Measurements from ENCODE around the gene PARP6. TPM values are rescaled to one million over a fixed set of nuclear protein-coding genes. Genes with fewer than 3 reads are reported as not detected.
A peak's percentile ranks its signal among the peaks of the same experiment; 100 is the strongest.

Gene PARP6
- total RNA-seq, 6 donors from 2014 or later, result 54.9 to 140 (median 71.4) TPM

DNA sequence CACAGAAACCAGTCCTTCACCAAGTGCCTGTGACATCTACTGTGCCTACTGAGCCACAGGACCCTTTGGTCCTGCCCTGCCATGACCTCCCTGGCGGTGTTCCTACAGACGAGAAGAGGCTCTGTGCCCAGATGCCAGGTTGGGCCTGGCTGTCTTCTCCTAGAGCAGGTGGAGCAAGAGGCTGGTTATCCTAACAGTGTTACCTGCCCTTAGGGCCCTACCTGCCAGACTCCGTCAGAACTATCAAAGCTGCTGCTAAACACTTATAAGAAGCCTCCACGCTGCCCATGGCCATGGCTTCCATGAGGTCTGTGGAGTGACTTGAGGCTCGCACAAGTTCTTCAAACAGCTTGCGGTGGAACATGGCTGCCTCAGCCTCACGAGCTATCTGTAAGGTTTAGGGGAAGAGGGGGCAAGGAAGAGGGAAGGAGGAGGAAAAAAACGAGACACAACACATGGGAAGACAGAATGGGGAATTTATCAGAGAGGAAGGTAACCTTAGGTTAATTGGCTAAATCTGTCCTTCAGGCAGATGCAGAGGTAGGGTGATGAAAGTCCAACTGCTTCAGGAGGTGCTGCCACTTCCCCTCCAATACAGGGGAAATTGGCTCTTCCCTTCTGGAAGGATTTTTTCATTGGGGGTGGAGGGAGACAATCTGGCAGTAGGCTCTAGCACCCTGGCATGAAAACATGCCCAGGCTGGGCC is 69.4 kb downstream of the PARP6 start:
- Histone ChIP-seq H3K4me3 (no peak overlapping the region), H3K27me3 (no peaks in the 10 kb centered on the region), H3K9me3 (no peaks in the 10 kb centered on the region), H3K36me3 (peaks cover 53 to 97% (median 93%) of the 10 kb centered on the region in 4 donors), H3K27ac (peak overlapping the region in 1 of 4 donors; percentile 26), H3K4me1 (peaks cover 9 to 31% (median 15%) of the 10 kb centered on the region in 4 donors)
- ATAC-seq (ENCODE audit: low FRiP score in 2 of 2) (no peak), DNase-seq (no peak)
- TF ChIP-seq POLR2A (IDR thresholded peaks at IDR 0.05), result no peak
- TF ChIP-seq EP300 (IDR thresholded peaks at IDR 0.05), result no peak
- no peak for TF ChIP-seq POLR2AphosphoS5 (IDR thresholded peaks at IDR 0.05)
- TF ChIP-seq, protein P1, sequence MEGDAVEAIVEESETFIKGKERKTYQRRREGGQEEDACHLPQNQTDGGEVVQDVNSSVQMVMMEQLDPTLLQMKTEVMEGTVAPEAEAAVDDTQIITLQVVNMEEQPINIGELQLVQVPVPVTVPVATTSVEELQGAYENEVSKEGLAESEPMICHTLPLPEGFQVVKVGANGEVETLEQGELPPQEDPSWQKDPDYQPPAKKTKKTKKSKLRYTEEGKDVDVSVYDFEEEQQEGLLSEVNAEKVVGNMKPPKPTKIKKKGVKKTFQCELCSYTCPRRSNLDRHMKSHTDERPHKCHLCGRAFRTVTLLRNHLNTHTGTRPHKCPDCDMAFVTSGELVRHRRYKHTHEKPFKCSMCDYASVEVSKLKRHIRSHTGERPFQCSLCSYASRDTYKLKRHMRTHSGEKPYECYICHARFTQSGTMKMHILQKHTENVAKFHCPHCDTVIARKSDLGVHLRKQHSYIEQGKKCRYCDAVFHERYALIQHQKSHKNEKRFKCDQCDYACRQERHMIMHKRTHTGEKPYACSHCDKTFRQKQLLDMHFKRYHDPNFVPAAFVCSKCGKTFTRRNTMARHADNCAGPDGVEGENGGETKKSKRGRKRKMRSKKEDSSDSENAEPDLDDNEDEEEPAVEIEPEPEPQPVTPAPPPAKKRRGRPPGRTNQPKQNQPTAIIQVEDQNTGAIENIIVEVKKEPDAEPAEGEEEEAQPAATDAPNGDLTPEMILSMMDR (IDR thresholded peaks at IDR 0.05), result no peak
- WGBS, 2 donors, result 86 to 87% methylated on average over 5 to 8 of the region's 8 CpGs

DNA sequence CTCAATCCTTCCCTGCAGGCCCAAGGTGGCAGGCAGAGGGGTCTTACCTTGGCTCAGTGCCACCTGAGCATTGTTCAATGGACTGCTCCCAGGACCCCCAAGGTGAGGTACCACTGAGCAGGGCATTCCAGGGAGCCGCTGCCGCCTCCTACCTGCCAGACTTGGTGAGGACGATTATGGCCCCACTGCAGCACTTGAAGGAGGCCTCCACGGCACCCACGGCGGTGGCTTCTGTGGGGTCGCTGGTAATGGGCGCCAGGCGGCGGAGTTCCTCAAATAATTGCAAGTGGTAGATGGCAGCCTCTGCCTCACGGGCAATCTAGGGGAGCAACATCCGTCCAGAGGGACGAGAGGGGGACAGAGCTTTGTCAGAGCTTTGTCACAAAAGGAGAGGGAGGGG is 70.1 kb downstream of the PARP6 start:
- Histone ChIP-seq H3K9me3 (no peaks in the 10 kb centered on the region), H3K36me3 (peaks cover 49 to 91% (median 86%) of the 10 kb centered on the region in 4 donors), H3K27ac (peak overlapping the region in 1 of 4 donors; percentile 23), H3K4me1 (peaks cover 9 to 38% (median 17%) of the 10 kb centered on the region in 4 donors), H3K27me3 (no peaks in the 10 kb centered on the region), H3K4me3 (no peak overlapping the region)
- WGBS, 2 donors, result 93 to 99% methylated on average over 9 to 13 of the region's 13 CpGs
- DNase-seq (no peak), ATAC-seq (ENCODE audit: low FRiP score in 2 of 2) (no peak)
- TF ChIP-seq POLR2A (IDR thresholded peaks at IDR 0.05) (no peak), EP300 (IDR thresholded peaks at IDR 0.05) (no peak), POLR2AphosphoS5 (IDR thresholded peaks at IDR 0.05) (no peak)
- TF ChIP-seq, protein P1 (IDR thresholded peaks at IDR 0.05), result no peak

DNA sequence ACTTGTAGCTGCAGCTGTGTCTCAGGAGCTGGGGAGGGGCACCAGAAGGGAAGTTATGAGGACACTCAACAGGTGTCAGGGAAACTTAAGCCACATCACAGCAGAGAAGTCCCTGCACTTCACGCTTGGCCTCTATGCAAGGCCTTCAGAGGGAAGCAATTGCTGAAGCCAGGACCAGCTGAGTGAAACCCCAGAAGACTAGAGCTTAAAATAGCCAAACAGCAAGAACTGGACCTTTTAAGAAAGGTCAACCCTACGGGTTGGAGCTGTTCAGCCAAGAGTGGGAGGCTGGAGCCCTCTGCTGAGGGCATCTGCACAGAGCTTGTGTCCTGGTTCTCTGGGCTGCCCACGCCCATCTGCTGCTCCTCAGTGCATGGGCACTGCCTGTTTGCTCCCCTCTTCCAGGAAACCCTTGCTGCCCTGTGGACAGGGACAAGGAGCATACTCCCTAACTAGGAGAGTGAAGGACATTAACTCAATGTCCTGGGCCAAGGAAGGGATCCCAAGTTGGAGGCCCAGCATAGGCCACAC is 70.9 kb downstream of the PARP6 start:
- H3K4me3 ChIP-seq, result no peak overlapping the region
- no peaks in the 10 kb centered on the region for H3K27me3 ChIP-seq
- WGBS, 2 donors, result 80 to 88% methylated on average over 2 to 3 of the region's 3 CpGs
- ATAC-seq (ENCODE audit: low FRiP score in 2 of 2), result no peak
- TF ChIP-seq POLR2AphosphoS5 (IDR thresholded peaks at IDR 0.05) (no peak), POLR2A (IDR thresholded peaks at IDR 0.05) (no peak), EP300 (IDR thresholded peaks at IDR 0.05) (no peak)
- TF ChIP-seq, protein P1 (IDR thresholded peaks at IDR 0.05), result no peak
- no peak overlapping the region for H3K27ac ChIP-seq
- peaks cover 9 to 45% (median 22%) of the 10 kb centered on the region in 4 donors for H3K4me1 ChIP-seq
- no peak for DNase-seq
- H3K9me3 ChIP-seq, result no peaks in the 10 kb centered on the region
- H3K36me3 ChIP-seq, result peaks cover 42 to 82% (median 78%) of the 10 kb centered on the region in 4 donors

DNA sequence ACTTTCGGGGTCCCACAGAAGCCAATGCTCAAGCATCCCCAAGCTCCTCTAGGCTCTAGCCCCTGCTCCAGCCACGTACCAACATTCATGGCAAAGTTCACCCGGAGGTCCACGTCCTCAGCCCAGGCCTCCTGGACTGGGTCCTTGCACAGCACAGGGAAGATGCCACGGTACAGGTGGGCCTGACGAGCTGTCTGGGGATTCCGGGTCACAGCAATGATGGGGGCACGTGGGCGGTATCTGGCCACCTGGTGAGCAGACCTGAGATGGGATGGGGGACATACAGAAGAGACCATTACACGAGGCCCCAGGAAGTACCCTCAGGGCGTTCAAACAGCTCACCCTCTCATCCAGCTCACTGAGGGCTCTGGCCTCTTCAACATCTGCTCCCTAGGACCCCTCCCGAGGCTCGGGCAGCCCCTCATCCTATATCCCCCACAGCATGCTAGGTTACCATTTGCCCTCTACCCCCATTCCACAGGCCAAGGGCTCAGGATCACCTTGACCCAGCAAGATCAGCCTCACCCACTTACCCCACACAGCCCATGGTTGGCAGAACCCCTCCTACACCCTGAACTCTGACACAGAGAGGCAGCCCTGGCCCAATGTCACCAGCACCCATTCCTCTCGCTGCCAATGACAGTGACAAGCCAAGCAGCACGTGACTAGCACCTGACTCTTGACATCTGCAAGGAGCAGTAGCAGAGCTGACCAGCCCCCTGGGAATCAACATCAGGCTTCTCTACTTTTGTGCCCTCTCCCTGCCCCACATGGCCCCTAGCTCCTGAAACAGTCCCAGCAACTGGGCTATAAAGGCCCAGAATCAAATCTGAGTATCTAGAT is 71.7 kb downstream of the PARP6 start:
- no peaks in the 10 kb centered on the region for H3K9me3 ChIP-seq
- peak overlapping the region in 1 of 4 donors; percentile 17 for H3K27ac ChIP-seq
- TF ChIP-seq POLR2AphosphoS5 (IDR thresholded peaks at IDR 0.05) (no peak), POLR2A (IDR thresholded peaks at IDR 0.05) (no peak)
- WGBS, 2 donors, result 90 to 92% methylated on average over 8 to 15 of the region's 15 CpGs
- H3K4me1 ChIP-seq, result peaks cover 10 to 53% (median 26%) of the 10 kb centered on the region in 4 donors
- no peak overlapping the region for H3K4me3 ChIP-seq
- ATAC-seq (ENCODE audit: low FRiP score in 2 of 2), result no peak
- peaks cover 39 to 74% (median 70%) of the 10 kb centered on the region in 4 donors for H3K36me3 ChIP-seq
- DNase-seq, result no peak
- no peaks in the 10 kb centered on the region for H3K27me3 ChIP-seq

DNA sequence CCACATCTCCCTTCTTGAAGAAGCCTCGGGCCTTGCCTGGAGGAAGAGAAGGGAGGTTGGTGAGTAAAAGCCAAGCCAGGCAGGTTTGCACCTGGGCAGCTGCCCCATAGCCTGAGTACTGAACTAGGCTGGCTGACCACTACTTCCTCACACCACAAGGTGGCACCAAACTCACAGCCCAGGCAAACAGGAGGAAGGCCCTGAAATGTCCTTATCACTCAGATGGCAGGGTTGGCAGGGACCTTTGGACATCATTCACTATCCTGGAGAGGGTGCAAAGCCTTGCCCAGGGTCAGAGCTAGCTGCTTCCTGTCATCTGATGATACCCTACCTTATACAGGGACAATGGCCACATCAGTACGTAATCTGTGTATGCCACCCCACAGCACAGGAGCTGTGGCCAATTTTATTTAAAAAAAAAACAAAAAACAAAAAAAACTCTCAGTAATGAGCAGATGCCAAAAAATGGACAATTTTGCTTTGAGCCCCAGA is 72.6 kb downstream of the PARP6 start:
- peak; percentile 77 to 86 for ATAC-seq (ENCODE audit: low FRiP score in 2 of 2)
- TF ChIP-seq EP300 (IDR thresholded peaks at IDR 0.05) (no peak), POLR2AphosphoS5 (IDR thresholded peaks at IDR 0.05) (no peak), POLR2A (IDR thresholded peaks at IDR 0.05) (no peak)
- TF ChIP-seq, protein P1 (IDR thresholded peaks at IDR 0.05), result peak; percentile 79 to 95 (median 88)
- H3K4me3 ChIP-seq, result no peak overlapping the region

More for the DNA sequence above, 72.6 kb downstream of the PARP6 start:
- Histone ChIP-seq H3K36me3 (peaks cover 36 to 65% (median 62%) of the 10 kb centered on the region in 4 donors), H3K27me3 (no peaks in the 10 kb centered on the region), H3K27ac (peak overlapping the region in 3 of 4 donors; percentile 48 to 69 (median 58)), H3K9me3 (no peaks in the 10 kb centered on the region), H3K4me1 (peaks cover 14 to 62% (median 29%) of the 10 kb centered on the region in 4 donors)
- 51 to 53% methylated on average over 2 of the region's 2 CpGs for WGBS, 2 donors
- DNase-seq, result peak in 1 of 2 donors; percentile 85

Measured in upper lobe of left lung (tissue), 6 donors.